K562 treated with DMSO at 1 percent for 4 hours (cell line): Measurements from ENCODE around the gene OR10W1. TPM values are rescaled to one million over a fixed set of nuclear protein-coding genes. Genes with fewer than 3 reads are reported as not detected.

Experiments used
- total RNA-seq: library from RNA; unstranded; fragments of 300-600 nt; gene quantifications from 2 replicates; pipeline ENCODE4 v1.2.3, GENCODE V29; 2022; ENCODE audit not compliant: insufficient read depth

Gene OR10W1, protein sequence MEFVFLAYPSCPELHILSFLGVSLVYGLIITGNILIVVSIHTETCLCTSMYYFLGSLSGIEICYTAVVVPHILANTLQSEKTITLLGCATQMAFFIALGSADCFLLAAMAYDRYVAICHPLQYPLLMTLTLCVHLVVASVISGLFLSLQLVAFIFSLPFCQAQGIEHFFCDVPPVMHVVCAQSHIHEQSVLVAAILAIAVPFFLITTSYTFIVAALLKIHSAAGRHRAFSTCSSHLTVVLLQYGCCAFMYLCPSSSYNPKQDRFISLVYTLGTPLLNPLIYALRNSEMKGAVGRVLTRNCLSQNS
- not detected in 2 replicates for total RNA-seq

DNA sequence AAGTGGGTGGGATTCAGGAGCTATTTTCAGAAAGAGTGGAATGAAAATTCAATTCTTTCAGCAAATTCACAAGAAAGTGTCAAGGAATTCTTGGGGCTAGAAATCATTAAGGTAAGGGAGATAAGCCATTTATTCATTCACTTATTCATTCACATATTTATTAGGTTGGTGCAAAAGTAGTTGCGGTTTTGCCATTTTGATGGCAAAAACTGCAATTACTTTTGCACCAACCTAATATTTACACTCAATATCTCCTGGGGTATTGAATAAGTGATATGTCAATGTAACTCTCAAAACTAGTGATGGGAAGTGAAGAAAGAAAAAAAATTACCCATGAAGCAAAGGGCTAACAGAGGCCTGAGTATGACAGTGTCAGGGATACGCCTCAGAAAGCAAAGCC lies at the start of gene OR10W1:
OR10W1 (minus strand) TSS at position 119 of the 400 bp plus-strand sequence. CDS start 402 bp downstream, outside the sequence.

Other genes with a start within 250 kb of the OR10W1 start
- gene OR9Q1, start 244.4 kb downstream of the OR10W1 start, total RNA-seq, result not detected in 2 replicates
- gene OR6Q1, start 237.3 kb downstream of the OR10W1 start, total RNA-seq, result not detected in 2 replicates
- gene OR9I1, start 142.7 kb downstream of the OR10W1 start, total RNA-seq, result not detected in 2 replicates
- gene OR9Q2, start 79.2 kb downstream of the OR10W1 start, total RNA-seq, result not detected in 2 replicates
- gene OR1S2, start 64.1 kb downstream of the OR10W1 start, total RNA-seq, result not detected in 2 replicates
- gene OR1S1, start 55.5 kb downstream of the OR10W1 start, total RNA-seq, result not detected in 2 replicates
- not detected in 2 replicates for gene OR10Q1, start 39.3 kb downstream of the OR10W1 start, total RNA-seq
- not detected in 2 replicates for gene OR5B17, start 90.8 kb upstream of the OR10W1 start, total RNA-seq
- not detected in 2 replicates for gene OR5B3, start 138.6 kb upstream of the OR10W1 start, total RNA-seq
- gene OR5B2, start 159.9 kb upstream of the OR10W1 start, total RNA-seq, result not detected in 2 replicates
- not detected in 2 replicates for gene OR5B12, start 174.0 kb upstream of the OR10W1 start, total RNA-seq
- gene OR5B21, start 239.8 kb upstream of the OR10W1 start, total RNA-seq, result not detected in 2 replicates